GM12878 (cell line): ENCODE results near the gene EEFSEC. TPM values are rescaled to one million over a fixed set of nuclear protein-coding genes. Genes with fewer than 3 reads are reported as not detected.

Experiments
- ATAC-seq: fragments of 200-7000 bp; cut with Tn5 transposase; 3 replicates; pipeline ENCODE4 v1.9.1; 2020; ENCODE audit warnings: mild to moderate bottlenecking, moderate library complexity
- BruUV-seq: library from RNA; stranded (reverse); fragments of 400-500 nt; replicated peaks from 2 replicates; lab custom pipeline; 2021; lab: Mats Ljungman, UMichigan
- CTCF ChIA-PET: fragments of 300-600 bp; sonication (Branson Sonifier 250); formaldehyde crosslinking; extraction: SDS; loops from one replicate; lab custom pipeline; 2021; ENCODE audit warnings: inconsistent platforms; lab: Yijun Ruan, JAX
- POLR2A ChIA-PET: fragments of 350-600 bp; formaldehyde crosslinking; extraction: SDS; loops from one replicate; lab custom pipeline; 2021; ENCODE audit warnings: inconsistent platforms; lab: Charles Lee
- RAD21 ChIA-PET: fragments of 300-600 bp; sonication (Branson Sonifier 250); formaldehyde crosslinking; loops from one replicate; lab custom pipeline; 2023; ENCODE audit warnings: antibody characterized with exemption; ENCODE audit not compliant: unreplicated experiment; lab: Charles Lee
- SMC1A ChIA-PET: fragments of 300-600 bp; sonication (Branson Sonifier 250); formaldehyde crosslinking; loops from one replicate; lab custom pipeline; 2023; ENCODE audit not compliant: unreplicated experiment, uncharacterized antibody; lab: Charles Lee
- DNase-seq: peaks from one replicate; pipeline ENCODE4 v3.0.0-alpha.2; 2011; ENCODE audit warnings: low read depth, low spot score
- FAIRE-seq: peaks from 3 replicates; lab custom pipeline; 2011; peaks lifted over from hg19 to GRCh38; lab: Jason Lieb, UNC
- H2AFZ ChIP-seq: 2 replicates; pipeline ENCODE4 v1.6.0; 2011; ENCODE audit warnings: low read depth, low read length, control low read depth; ENCODE audit not compliant: control insufficient read depth
- H3K27ac ChIP-seq: 2 replicates; pipeline ENCODE4 v1.5.1; 2011; ENCODE audit warnings: control low read depth; ENCODE audit not compliant: control insufficient read depth, insufficient read depth
- H3K27me3 ChIP-seq, 2 experiments: replicated peaks in 1 of 2; 2 replicates each; pipeline versions ENCODE4 v1.6.0 to v1.6.1; 2011; ENCODE audit warnings: low read length in 1 of 2; ENCODE audit not compliant: control insufficient read depth in 2 of 2, insufficient read depth in 2 of 2
- H3K36me3 ChIP-seq, 2 experiments: 2 replicates each; pipeline ENCODE4 v1.5.1; 2011; ENCODE audit warnings: low read length in 1 of 2; ENCODE audit not compliant: control insufficient read depth in 2 of 2, insufficient read depth in 2 of 2
- H3K4me1 ChIP-seq: 2 replicates; pipeline ENCODE4 v1.6.1; 2011; ENCODE audit warnings: mild to moderate bottlenecking, low read length, moderate library complexity, mixed read lengths; ENCODE audit not compliant: control insufficient read depth, insufficient read depth
- H3K4me2 ChIP-seq: 2 replicates; pipeline ENCODE4 v1.6.0; 2011; ENCODE audit warnings: control low read depth; ENCODE audit not compliant: control insufficient read depth, insufficient read depth
- H3K4me3 ChIP-seq: fragments of 200-600 bp; sonication (generic); 2 replicates; pipeline ENCODE4 v1.5.1; 2016
- H3K79me2 ChIP-seq: 2 replicates; pipeline ENCODE4 v1.6.0; 2011; ENCODE audit warnings: low read length; ENCODE audit not compliant: control insufficient read depth, insufficient read depth
- H3K9ac ChIP-seq: 2 replicates; pipeline ENCODE4 v1.8.0; 2011; ENCODE audit warnings: low read length, control low read depth, mixed read lengths; ENCODE audit not compliant: control insufficient read depth, insufficient read depth
- H3K9me3 ChIP-seq: replicated peaks from 3 replicates; pipeline ENCODE4 v1.5.1; 2011; ENCODE audit warnings: mild to moderate bottlenecking, low read length; ENCODE audit not compliant: control insufficient read depth, insufficient read depth
- H4K20me1 ChIP-seq: 2 replicates; pipeline ENCODE4 v1.6.0; 2011; ENCODE audit not compliant: control insufficient read depth, insufficient read depth
- BHLHE40 ChIP-seq, 2 experiments: fragments of 450-650 bp in 1 of 2; IDR thresholded peaks; 2 replicates each; pipeline ENCODE4 v1.6.1; 2011 to 2017; ENCODE audit warnings: low read depth in 2 of 2, borderline replicate concordance in 1 of 2, improper control_type of control experiment in 1 of 2, low read length in 1 of 2, mild to moderate bottlenecking in 1 of 2
- ETV6 ChIP-seq, 2 experiments: fragments of 450-650 bp in 1 of 2; IDR thresholded peaks in 1 of 2; conservative IDR thresholded peaks in 1 of 2; 2 replicates each; pipeline ENCODE4 v1.6.1; 2014; ENCODE audit warnings: antibody characterized with exemption in 1 of 2, borderline replicate concordance in 1 of 2, low read depth in 1 of 2, mild to moderate bottlenecking in 1 of 2, moderate library complexity in 1 of 2
- FOXM1 ChIP-seq: IDR thresholded peaks from 2 replicates; pipeline ENCODE4 v1.6.1; 2012; ENCODE audit warnings: low read depth, mild to moderate bottlenecking, inconsistent platforms, low read length, moderate library complexity
- MYC ChIP-seq: IDR thresholded peaks from 2 replicates; pipeline ENCODE4 v1.6.1; 2011; ENCODE audit warnings: mild to moderate bottlenecking, low read length, moderate library complexity, inconsistent platforms; ENCODE audit not compliant: insufficient read depth, insufficient replicate concordance, insufficient read length, severe bottlenecking
- NFXL1 ChIP-seq: fragments of 450-650 bp; IDR thresholded peaks from 2 replicates; pipeline ENCODE4 v1.6.1; 2017; ENCODE audit warnings: antibody characterized with exemption, mild to moderate bottlenecking, borderline replicate concordance
- RAD21 ChIP-seq: IDR thresholded peaks from 2 replicates; pipeline ENCODE4 v1.6.1; 2011; ENCODE audit warnings: mild to moderate bottlenecking, low read depth, low read length, moderate library complexity; ENCODE audit not compliant: insufficient read depth
- RELB ChIP-seq: fragments of 450-650 bp; IDR thresholded peaks from 2 replicates; pipeline ENCODE4 v1.6.1; 2017; ENCODE audit warnings: low read depth, mild to moderate bottlenecking, moderate library complexity
- TCF7 ChIP-seq: IDR thresholded peaks from 2 replicates; pipeline ENCODE4 v1.6.1; 2014; ENCODE audit warnings: antibody characterized with exemption, borderline replicate concordance
- ZNF274 ChIP-seq: IDR thresholded peaks from one replicate; pipeline ENCODE4 v1.8.0; 2011; ENCODE audit not compliant: insufficient read length, insufficient read depth
- WGBS: methylation state at CpG from one replicate; pipeline ENCODE4 v1.1.6; 2016; ENCODE audit warnings: low lambda C conversion rate; ENCODE audit not compliant: insufficient replicate concordance, insufficient coverage; ENCODE audit errors: missing lambda C conversion rate; 5-methylcytosine and 5-hydroxymethylcytosine counted together
- in situ Hi-C: fragments of 300-500 bp; cut with MboI; formaldehyde crosslinking; loops from 9 replicates; pipeline ENCODE4 v1.14.3; 2018; ENCODE audit warnings: mixed read lengths
- intact Hi-C: fragments of 100-400 bp; cut with micrococcal nuclease; formaldehyde crosslinking; loops from one replicate; pipeline ENCODE4 v1.14.2; 2022; ENCODE audit not compliant: unreplicated experiment
- polyA plus RNA-seq, 11 experiments: library from polyadenylated mRNA; depleted of rRNA in 4 of 11; unstranded in 6 of 11; stranded (reverse) in 5 of 11; fragments of >200 nt; fragmentation: Nextera tagmentation in 4 of 11; fragmentation: Illumina TruSeq in 1 of 11; extraction: Ambion mirVana in 4 of 11; extraction: Trizol in 1 of 11; gene quantifications; 1 replicate in 1 of 11; 2 replicates in 10 of 11; pipeline versions ENCODE4 v1.2.1 to v1.2.3, GENCODE V29; 2011 to 2016; ENCODE audit warnings: inconsistent platforms in 2 of 11, missing spikeins in 2 of 11, low read depth in 1 of 11
- total RNA-seq, 4 experiments: library from RNA; depleted of rRNA in 3 of 4; stranded (reverse); fragments of >200 nt in 3 of 4; fragmentation: Illumina TruSeq in 1 of 4; extraction: Trizol in 1 of 4; gene quantifications; 2 replicates each; pipeline versions ENCODE4 v1.2.1 to v1.2.3, GENCODE V29; 2013 to 2021
- TF ChIP-seq, protein P1 (sequence below): fragments of 450-650 bp; IDR thresholded peaks from 2 replicates; pipeline ENCODE4 v1.6.1; 2016; ENCODE audit warnings: mild to moderate bottlenecking, moderate library complexity, borderline replicate concordance

Gene EEFSEC
- total and polyA plus RNA-seq, 10 of the 15 experiments (the other 5 are each of a cell fraction or from before 2014, with no cell fraction given): 0.29 to 29.1 (median 16.1) TPM

DNA sequence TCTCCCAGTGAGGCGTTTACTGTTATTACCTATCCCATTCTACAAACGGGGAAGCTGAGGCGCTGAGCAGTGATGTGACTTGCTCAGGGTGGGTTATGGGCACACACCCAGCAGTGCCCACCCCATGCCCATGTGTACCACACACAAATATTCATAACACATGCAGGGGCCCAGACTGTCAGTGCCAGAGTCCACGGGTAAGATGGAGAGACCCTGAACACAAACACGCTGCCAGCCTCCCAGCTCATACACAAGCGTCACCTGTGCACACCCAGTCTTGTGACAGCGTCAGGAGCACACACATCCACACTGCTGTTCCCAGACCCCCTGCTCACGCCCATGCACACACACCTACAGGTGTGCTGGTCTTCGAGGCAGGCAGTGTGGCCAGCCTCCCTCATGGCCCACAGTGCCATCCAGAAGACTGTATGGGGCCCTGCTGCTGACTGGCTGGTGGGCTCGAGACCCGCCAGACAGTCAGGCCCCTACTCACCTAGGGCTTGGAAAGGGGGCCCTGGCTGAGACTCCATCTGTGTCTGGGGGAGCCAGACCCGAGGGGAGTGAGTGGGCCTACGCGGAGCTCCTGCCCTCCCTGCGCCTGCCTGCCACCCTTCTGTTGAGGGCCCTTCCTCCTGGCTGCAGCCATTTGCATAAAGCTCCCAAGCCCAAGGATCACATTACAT lies 274.0 kb downstream of the EEFSEC start (continued):
- TF ChIP-seq FOXM1 (no peak), BHLHE40 (IDR thresholded peaks at IDR 0.05; ENCODE audit: borderline replicate concordance in 1 of 2, low read depth in 2 of 2, low read length in 1 of 2) (no peak)
- TF ChIP-seq, protein P1, sequence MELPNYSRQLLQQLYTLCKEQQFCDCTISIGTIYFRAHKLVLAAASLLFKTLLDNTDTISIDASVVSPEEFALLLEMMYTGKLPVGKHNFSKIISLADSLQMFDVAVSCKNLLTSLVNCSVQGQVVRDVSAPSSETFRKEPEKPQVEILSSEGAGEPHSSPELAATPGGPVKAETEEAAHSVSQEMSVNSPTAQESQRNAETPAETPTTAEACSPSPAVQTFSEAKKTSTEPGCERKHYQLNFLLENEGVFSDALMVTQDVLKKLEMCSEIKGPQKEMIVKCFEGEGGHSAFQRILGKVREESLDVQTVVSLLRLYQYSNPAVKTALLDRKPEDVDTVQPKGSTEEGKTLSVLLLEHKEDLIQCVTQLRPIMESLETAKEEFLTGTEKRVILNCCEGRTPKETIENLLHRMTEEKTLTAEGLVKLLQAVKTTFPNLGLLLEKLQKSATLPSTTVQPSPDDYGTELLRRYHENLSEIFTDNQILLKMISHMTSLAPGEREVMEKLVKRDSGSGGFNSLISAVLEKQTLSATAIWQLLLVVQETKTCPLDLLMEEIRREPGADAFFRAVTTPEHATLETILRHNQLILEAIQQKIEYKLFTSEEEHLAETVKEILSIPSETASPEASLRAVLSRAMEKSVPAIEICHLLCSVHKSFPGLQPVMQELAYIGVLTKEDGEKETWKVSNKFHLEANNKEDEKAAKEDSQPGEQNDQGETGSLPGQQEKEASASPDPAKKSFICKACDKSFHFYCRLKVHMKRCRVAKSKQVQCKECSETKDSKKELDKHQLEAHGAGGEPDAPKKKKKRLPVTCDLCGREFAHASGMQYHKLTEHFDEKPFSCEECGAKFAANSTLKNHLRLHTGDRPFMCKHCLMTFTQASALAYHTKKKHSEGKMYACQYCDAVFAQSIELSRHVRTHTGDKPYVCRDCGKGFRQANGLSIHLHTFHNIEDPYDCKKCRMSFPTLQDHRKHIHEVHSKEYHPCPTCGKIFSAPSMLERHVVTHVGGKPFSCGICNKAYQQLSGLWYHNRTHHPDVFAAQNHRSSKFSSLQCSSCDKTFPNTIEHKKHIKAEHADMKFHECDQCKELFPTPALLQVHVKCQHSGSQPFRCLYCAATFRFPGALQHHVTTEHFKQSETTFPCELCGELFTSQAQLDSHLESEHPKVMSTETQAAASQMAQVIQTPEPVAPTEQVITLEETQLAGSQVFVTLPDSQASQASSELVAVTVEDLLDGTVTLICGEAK: no peak
- TF ChIP-seq, all 136 proteins: peak for 0

- RAD21 ChIA-PET: no interaction called here
- TF ChIP-seq MYC (no peak), RAD21 (no peak), RELB (no peak), NFXL1 (no peak), FOXM1 (no peak), ZNF274 (no peak), ETV6 (conservative IDR thresholded peaks at IDR 0.05 in 1 of 2, IDR thresholded peaks at IDR 0.05 in 1 of 2; ENCODE audit: borderline replicate concordance in 1 of 2, low read depth in 1 of 2) (no peak), TCF7 (no peak)
Measured at GRCh38 chr3:128427872-128428822, 274.9 kb downstream of the EEFSEC start.

More at GRCh38 chr3:128427872-128428822, 274.9 kb downstream of the EEFSEC start:
- FAIRE-seq (no peak), ATAC-seq (no peak), DNase-seq (no peak)
- no TSS peak for BruUV-seq
- ChIA-PET POLR2A (no interaction called here), SMC1A (interaction anchor here (0.9 to 1.0 kb wide), 2 partner anchors 10 to 156 kb away, joined by 3 read pairs; no protein-coding TSS in a partner anchor), CTCF (interaction anchor here (0.6 to 3.7 kb wide), 5 partner anchors 56 to 180 kb away, joined by 3 to 28 read pairs (median 4); no protein-coding TSS in a partner anchor)
- H3K4me1 ChIP-seq: no peaks in the 10 kb centered on the region
- no peaks in the 10 kb centered on the region for H3K36me3 ChIP-seq
- H3K9me3 ChIP-seq: no peaks in the 10 kb centered on the region
- H4K20me1 ChIP-seq: no peaks in the 10 kb centered on the region
- no peak overlapping the region for H3K4me3 ChIP-seq
- in situ Hi-C loops (no loop called here), intact Hi-C loops (loop anchor here (5.0 kb wide), 1 partner anchor 331 kb away; no protein-coding TSS in a partner anchor)
- H3K79me2 ChIP-seq: no peaks in the 10 kb centered on the region
- H3K4me2 ChIP-seq: no peak overlapping the region
- H3K27me3 ChIP-seq: peaks cover under 1 to 2% of the 10 kb centered on the region in 2 experiments
- WGBS: 50% methylated on average over 19 of the region's 19 CpGs
- no peak overlapping the region for H3K27ac ChIP-seq
- H2AFZ ChIP-seq: no peak overlapping the region
- H3K9ac ChIP-seq: no peak overlapping the region
